Measurements from ENCODE around the gene STRADA.

STRADA gene

DNA sequence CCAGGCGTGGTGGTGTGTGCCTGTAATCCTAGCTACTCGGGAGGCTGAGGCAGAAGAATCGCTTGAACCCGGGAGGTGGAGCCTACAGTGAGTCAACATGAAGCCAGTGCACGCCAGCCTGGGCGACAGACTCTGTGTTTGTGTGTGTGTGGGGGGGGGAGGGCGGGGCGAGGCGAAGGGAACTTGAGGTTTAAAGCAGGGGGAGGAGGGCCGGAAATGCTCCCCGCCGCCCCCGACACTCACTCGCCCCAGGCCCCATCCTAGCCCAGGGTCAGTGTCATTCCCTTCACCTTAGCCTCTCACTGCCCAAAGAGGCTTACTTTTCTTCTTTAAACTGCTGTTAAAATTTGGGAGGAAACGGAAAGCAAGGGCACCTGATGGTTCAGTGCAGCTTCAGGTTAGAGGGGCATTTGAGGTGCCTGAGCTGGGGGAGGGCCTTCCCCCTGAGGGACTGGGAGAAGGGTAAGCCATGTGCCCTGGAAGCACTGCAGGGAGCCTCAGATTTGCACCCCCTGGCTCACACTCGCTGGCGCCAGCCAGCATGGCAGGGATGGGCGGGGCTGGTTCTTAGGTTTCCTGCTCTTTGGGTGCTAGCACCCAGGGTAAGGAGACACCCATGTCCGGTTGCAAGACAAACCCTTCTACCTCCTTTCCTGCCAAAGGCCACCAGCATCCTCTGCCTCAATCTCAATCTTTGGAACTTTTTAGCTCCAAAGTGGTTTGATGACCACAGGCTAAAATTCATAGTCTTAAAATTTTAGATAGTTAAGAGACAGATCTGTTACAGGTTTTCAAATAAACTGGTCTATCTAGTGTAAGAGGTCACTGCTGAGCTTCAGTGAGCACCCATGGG is 39.5 kb downstream of the STRADA start:
- DNase-seq (ENCODE audit: low spot score) (no peak), FAIRE-seq (no peak)

DNA sequence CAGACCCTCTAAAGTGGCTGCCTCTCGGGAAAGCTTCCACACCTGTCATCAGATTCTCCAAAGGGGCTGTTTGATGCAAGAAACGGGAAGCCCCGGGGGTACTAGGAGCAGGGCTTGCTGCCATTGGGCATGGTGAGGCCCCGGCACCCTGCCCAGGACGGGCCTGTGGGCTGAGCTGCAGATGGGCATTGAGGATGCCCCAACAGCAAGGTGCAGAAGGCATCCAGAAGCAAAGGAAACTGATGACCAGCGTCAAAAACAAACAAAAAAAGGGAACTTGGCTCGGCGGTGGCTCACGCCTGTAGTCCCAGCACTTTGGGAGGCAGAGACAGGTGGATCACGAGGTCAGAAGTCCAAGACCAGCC is 40.2 kb downstream of the STRADA start:
- FAIRE-seq (no peak), DNase-seq (ENCODE audit: low spot score) (no peak)

DNA sequence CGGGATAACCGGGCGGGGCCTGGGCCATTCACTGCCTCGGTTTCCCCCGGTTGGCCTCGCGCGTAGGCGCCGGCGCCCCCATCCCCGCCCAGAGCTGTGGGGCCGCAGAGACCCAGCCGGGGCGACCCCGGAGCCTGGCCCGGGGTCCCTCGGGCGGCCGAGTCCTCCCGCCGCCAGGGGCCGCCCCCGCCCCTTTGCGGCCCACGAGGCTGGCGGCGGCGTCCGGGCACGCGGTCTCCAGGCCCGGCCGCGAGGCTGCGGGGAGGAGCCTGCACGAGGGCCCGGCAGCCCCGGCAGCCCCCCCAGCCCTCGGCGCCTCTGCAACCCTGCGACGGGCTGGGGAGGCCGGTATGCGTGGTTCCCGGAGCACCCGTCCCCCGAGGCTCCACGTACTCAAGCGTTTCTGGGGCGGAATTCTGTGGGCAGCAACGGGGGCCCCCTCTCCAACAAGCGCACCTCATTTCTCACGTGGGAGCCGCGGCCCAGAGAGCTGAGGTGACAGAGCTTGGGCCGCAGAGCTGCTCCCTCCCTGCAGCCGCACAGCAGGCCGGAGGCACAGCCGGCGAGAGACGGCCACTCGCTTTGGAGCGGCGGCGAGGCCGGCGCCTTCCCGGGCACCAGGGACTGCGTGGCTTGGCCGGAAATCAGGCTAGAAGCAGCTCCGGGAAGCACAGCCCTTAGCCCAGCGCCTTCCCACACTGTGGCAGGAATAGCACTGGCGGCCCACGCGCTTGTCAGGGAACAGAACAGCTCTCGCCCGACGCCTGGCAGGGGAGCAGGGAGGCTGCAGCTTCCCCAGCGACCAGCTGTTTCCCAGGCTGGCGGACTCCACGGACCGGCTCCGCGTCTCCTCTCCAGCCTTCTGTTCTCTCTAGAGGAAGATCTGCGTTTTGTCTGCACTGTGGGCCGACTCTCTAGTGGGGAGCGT is 40.8 kb downstream of the STRADA start:
- no peak for DNase-seq (ENCODE audit: low spot score)
- FAIRE-seq, result no peak

DNA sequence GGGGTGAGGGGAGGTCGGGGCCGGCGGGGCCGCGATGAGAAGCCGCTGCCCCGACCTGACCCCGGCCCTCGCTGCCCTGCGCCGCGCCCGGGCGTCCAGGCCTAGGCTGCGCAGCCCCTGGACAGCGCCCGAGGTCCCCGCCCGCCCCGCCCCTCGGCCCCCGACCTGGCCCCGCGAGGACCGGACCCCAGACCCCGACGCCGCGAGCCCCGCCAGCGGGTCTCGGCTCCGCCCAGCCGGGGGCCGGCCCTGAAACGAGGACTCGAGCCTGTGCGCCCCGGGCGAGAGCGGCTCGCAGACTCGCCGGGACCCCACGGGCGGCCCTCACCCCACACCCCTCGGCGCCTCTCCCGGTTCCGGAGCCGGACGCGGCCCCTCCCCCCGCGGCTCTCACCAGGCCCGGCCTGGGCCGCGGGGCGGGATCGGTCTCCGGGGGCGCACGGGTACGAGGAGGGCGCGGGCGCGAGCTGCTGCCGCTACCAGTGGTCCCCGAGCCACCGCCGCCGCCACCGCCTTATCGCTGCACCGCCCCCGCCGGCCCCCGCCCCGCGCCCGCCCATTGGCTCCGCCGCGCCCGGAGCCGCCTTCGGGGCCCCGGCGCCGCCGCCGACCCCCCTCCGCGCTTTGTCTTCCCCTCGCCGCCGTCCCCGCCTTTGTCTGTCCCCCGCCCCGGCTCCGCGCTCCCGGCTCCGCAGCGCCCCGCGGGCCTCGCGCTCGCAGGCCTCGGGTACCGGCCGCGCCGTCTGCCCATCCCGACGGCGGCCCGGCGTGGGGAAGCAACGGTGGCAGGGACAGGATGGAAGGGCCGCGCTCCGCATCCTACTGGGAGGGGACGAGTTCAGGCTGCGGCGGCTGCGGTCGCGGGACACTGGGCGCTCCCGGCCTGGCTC is 41.7 kb downstream of the STRADA start, which contains the start of gene LIMD2:
Gene LIMD2 (minus strand): TSS at position 488 of the 890 bp plus-strand sequence. CDS start 827 bp downstream, outside the sequence.
- DNase-seq (ENCODE audit: low spot score) (no peak), FAIRE-seq (no peak)

DNA sequence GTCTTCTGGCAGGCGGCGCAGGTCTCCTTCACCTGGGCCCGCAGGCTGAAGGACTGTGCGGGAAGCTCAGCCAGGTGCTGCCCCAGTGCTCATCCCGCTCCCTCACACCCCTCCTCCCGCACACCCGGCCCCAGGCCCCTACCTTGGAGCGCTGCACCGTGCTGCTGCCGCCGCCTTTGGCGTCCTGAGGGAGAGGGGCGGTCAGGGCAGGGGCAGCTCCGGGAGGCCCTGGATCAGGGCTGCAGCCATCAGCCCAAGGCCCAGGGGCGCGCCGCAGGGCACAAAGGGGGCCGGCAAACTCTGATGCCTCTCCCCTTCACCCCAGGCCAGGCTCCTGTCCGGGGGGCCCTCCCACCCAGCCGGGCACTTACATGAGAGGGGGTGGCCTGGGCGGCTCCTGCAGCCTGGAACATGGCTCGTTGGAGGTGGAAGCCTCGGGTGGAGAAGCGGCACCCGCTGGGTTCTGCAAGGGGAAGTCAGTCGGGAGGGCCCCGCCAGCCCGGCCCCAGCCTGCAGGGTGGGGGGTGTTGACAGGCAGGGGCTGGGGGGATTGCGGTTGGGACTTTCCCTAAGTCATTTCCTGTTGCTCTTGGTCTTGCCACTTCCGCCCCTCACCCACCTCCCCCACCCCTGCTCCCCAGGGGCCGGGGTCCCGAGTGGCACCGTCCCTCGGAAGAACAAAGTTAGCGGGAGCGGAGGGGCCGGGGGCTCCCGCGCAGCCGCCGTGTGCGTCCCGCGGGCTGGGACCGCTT is 42.5 kb downstream of the STRADA start:
- DNase-seq (ENCODE audit: low spot score) (no peak), FAIRE-seq (no peak)

DNA sequence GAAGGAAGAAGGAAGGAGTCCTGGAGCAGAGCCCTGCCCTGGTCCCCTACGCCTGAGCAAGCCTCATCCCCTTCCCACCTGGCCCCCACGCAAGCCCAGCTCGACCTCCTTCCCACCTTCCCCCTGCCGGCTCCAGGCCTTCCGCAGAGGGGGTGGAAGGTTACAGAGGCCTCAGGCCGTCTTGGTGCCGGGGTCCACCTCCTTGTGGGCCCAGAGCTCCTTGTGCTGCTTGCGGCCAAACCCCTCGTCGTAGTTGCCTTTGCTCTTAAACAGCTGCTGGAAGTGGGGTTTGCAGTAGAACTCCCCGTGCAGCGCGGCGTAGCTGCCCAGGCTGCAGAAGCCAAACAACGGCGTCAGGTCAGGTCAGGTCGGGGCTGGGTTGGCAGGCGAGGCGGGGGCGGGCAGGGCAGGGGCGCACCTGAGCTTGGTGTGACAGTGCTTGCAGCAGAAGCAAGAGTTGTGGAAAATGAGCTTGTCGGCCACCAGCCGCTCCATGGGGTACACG is 43.2 kb downstream of the STRADA start:
- DNase-seq (ENCODE audit: low spot score), result no peak
- FAIRE-seq, result no peak

DNA sequence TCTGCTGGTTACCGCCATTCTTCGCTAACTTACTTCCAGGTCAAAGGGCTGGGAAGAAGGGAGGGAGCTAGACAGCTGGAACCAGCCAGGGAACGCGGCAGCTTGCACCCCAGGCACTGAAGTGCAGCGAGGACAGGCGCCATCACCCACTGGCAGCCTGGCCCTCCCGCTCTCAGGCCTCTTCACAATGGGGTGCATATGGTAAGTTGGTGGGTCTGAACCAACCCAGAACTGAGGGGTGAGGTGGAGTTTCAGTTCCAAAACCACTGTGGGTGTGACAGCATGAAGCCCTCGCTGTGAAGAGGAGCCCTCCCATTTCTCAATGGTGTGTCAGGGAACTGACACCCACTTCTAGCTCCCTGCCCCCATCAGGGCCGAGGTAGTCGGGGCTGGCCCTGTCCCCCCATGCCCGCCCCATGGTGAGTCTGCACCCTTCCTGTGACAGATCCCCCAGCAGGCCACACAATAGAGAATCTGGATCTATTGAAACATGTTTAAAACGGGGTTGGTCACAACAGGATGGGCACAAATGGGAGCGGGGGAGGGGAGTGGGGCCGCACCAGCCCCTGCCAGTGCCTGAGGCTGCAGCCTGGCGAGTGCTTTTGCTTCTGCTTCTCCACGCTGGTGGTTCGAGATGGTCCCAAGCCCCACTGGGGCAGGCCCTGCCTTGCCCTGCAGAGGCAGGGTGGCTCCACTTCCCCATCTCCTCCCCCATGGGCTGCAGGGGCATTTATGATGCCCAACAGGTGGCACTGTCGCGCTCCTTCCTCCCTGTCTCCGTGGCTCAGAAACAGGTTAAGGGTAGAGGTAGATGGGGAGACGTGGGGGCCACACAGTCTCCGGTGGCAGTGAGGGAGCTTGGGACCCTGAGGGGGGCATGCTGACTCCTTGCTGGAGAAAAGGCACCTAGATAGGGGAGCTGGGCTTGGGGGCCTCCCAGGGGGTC is 44.0 kb downstream of the STRADA start:
- DNase-seq (ENCODE audit: low spot score) (no peak), FAIRE-seq (no peak)

DNA sequence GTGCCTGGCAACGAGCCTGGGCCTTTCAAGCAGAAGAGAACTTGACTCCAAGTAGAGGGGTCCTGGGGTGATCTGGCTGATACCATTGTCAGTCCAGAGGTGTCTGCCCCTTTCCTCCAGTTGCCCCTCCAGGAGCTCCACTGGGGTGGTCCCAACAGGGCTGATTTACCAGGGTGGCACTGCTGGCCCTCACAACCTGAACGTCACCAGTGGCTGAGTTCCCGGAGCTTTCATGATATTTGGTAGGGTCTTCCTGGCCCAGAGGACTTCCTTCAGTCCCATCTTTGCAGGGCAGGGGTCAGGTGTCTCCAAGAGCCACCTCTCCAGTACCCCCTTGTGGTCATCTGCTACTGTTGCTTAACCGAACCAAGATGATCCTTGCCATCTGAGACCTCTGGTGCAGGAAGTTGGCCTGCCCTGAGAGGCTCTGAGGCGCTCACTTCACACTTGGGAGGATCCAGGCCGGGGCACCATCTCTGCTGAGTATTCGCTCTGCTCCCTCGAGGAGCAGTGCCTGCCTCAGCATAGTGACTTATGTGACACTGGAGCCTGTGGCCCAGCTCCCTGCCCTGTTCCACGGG is 45.1 kb downstream of the STRADA start:
- DNase-seq (ENCODE audit: low spot score) (peak; percentile 21), FAIRE-seq (no peak)

DNA sequence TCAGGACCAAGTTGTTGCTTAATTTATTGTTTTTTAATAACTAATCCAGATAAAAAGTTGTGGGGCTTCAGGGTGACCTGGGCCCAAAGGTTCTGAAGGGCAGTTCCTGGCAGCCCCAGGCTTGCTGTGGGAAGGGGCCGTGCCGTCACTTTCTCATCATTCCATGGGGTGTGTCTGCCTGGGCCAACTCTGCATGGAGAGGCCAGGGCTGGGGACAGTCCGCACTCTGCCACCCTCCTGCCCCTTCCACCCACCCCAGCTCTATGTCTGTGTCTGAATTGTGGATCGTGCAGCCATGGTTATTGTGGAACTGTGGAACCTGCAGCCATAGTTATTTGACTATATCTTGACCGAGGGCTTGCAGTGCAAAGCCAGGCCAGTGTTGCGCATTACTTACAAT is 45.7 kb downstream of the STRADA start:
- no peak for FAIRE-seq

DNA sequence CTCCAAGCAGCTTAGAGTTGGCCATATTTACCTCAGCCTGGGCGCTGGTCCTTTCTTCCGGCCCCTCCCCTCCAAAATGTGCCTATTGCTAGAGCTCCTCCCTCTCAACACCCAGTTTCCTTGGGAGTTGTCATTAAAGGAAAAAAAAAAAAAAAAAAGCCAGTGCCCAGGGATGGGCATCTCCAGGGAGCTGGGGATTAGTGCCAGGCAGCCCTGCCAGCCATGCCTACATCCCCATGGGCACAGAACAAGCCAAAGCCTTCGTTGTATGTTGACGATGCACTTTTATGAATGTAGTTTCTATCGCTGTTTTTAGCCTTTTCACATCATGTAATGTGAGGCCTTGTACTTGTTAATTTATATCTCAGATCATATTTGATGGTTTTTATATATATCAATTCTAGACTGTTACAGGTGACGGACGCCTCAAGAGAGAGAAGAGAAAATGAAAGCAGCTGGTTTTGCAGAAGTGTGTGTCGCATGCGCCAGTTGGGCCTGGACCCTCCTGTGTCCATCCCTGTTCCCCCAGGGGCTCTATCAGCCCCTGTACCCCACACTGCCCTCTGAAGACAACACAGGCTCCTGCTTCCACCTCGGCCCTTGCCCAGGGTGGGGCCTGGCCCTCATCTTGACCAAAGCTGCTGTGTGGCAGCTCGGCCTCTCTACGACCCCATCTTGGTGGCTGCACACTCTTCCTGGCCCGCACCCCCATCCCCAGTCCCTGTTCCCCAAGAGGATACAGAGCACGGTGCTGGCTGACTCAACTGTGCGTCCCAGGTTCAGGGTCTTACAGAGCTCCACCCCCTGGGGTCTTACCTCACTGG is 46.4 kb downstream of the STRADA start:
- FAIRE-seq (no peak), DNase-seq (ENCODE audit: low spot score) (no peak)

More for the DNA sequence above, 45.7 kb downstream of the STRADA start:
- DNase-seq (ENCODE audit: low spot score), result no peak

DNA sequence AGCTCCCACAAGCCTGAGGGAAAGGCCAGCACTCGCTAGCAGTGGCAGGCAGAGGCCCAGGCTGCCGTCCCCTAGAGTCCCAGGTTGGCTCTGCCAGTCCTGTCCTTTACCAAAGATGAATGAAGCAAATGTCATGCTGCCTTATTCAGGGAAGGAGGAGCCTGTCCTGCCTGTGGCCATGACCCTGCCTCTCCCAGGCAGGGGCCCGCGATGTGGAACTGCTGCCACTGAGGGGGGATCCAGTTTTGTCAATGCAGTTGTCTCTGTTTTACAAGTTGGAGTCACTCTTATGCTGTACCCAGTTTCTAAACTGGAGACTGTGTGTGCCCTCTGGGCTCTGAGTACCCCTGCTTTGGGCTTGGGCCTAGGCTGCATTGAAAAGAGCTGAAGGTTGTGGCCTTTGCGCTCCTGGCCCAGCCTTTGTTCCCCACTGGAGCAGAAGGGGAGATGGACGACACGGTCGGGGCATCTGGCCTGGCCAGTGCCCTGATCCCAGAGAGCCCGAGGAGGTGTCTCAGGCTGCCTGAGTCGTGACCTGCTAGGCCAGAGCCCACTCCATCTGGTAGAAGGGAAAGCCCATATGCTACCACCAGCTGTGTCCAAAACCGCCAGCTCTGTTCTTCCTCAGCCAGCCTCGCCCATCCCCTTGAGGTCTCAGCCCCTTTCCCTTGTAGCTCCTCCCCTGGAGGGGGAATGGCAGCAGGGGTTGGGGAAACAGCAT is 47.2 kb downstream of the STRADA start:
- no peak for FAIRE-seq
- DNase-seq (ENCODE audit: low spot score), result no peak

DNA sequence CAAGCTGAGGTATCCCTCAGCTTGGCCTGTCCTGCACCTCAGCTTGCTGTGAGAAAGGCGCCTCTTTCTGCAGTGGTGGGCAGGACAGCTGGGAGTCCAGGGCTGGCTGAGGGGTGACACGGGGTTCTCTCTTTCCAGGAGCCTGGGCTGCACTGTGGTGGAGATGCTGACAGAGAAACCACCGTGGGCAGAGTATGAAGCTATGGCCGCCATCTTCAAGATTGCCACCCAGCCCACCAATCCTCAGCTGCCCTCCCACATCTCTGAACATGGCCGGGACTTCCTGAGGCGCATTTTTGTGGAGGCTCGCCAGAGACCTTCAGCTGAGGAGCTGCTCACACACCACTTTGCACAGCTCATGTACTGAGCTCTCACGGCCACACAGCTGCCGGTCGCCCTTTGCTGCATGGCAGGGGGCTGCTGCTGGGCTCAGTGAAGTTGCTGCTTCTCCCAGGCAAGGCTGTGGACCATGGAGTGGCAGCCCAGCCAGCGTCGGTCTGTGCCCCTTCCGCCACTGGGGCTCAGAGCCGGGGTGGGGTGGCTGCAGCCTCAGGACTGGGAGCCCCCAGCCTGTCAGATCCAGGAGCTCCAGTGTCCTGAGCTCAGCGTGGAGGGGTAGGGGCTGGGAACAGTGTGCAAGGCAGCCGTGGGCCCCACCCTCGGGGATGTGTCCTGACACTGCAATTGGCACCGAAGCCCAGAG is 48.0 kb downstream of the STRADA start:
- DNase-seq (ENCODE audit: low spot score), result no peak
- no peak for FAIRE-seq

DNA sequence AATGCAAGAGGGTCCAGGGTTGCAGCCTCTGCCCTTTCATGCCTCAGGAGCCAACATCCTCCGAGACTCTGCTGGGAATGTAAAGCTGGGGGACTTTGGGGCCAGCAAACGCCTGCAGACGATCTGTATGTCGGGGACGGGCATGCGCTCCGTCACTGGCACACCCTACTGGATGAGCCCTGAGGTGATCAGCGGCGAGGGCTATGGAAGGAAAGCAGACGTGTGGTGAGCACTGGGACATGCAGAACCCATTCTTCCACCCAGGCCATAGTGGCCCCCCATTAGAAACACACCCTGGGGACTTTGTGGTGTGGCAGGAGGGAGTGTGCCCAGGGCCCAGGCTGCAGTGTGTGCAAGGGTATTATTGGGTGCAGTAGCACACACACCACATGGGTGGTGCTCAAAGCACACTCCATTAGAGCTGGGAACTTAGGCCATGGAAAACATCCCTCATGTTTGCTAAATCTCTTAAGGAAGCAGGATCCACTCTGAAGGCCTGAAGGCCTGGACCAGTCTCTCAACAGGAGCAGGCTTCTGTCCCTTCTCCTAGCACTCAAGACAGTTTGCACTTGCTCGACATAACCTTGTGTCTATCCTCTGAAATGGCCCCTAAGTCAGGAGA is 49.3 kb downstream of the STRADA start:
- FAIRE-seq (no peak), DNase-seq (ENCODE audit: low spot score) (no peak)

DNA sequence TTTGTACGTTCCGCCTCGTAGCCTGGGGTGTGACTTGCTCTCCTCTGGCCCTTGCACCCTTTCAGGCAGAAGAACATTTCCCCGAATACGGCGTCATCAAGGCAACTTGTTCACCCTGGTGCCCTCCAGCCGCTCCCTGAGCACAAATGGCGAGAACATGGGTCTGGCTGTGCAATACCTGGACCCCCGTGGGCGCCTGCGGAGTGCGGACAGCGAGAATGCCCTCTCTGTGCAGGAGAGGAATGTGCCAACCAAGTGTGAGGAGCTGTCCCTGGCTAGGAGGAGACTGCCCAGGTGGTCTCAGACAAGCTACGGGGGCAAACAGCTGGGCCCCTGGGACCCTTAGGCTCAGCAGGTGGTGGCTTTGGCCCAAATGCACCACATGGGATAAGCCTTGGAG is 52.1 kb downstream of the STRADA start:
- FAIRE-seq (no peak), DNase-seq (ENCODE audit: low spot score) (no peak)

DNA sequence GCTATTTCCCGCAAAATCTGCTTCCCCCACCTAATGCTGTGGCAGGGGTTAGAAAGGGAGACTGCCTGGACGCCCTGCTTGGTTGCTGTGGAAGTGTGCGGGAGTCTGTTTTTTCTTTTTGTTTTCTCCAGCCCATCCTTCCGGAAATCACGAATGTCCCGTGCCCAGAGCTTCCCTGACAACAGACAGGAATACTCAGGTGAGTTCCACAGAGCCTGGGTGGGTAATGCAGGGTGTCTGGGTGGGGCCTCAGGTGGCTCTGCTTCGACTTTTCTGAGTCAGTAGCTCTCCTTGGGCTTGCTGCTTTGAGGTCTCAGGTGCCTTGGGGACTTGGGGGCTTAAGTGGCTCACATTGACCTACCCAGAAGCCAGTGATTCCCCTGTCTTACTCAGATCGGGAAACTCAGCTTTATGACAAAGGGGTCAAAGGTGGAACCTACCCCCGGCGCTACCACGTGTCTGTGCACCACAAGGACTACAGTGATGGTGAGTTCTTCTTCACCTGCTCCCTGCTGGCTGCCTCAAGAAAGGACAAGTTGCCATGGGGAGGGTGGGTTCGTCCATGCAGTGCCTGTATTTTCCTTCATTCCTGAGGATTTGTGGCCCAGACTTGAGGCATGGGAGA is 53.1 kb downstream of the STRADA start:
- no peak for FAIRE-seq
- DNase-seq (ENCODE audit: low spot score), result no peak
